ENCODE data around the gene DOP1A.
A peak's percentile ranks its signal among the peaks of the same experiment; 100 is the strongest.

The DOP1A gene, protein sequence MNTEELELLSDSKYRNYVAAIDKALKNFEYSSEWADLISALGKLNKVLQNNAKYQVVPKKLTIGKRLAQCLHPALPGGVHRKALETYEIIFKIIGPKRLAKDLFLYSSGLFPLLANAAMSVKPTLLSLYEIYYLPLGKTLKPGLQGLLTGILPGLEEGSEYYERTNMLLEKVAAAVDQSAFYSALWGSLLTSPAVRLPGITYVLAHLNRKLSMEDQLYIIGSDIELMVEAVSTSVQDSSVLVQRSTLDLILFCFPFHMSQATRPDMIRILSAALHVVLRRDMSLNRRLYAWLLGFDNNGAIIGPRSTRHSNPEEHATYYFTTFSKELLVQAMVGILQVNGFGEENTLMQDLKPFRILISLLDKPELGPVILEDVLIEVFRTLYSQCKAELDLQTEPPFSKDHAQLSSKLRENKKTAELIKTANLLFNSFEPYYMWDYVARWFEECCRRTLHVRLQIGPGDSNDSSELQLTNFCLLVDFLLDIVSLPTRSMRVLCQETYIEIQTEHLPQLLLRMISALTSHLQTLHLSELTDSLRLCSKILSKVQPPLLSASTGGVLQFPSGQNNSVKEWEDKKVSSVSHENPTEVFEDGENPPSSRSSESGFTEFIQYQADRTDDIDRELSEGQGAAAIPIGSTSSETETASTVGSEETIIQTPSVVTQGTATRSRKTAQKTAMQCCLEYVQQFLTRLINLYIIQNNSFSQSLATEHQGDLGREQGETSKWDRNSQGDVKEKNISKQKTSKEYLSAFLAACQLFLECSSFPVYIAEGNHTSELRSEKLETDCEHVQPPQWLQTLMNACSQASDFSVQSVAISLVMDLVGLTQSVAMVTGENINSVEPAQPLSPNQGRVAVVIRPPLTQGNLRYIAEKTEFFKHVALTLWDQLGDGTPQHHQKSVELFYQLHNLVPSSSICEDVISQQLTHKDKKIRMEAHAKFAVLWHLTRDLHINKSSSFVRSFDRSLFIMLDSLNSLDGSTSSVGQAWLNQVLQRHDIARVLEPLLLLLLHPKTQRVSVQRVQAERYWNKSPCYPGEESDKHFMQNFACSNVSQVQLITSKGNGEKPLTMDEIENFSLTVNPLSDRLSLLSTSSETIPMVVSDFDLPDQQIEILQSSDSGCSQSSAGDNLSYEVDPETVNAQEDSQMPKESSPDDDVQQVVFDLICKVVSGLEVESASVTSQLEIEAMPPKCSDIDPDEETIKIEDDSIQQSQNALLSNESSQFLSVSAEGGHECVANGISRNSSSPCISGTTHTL (N-terminal part only)

DNA sequence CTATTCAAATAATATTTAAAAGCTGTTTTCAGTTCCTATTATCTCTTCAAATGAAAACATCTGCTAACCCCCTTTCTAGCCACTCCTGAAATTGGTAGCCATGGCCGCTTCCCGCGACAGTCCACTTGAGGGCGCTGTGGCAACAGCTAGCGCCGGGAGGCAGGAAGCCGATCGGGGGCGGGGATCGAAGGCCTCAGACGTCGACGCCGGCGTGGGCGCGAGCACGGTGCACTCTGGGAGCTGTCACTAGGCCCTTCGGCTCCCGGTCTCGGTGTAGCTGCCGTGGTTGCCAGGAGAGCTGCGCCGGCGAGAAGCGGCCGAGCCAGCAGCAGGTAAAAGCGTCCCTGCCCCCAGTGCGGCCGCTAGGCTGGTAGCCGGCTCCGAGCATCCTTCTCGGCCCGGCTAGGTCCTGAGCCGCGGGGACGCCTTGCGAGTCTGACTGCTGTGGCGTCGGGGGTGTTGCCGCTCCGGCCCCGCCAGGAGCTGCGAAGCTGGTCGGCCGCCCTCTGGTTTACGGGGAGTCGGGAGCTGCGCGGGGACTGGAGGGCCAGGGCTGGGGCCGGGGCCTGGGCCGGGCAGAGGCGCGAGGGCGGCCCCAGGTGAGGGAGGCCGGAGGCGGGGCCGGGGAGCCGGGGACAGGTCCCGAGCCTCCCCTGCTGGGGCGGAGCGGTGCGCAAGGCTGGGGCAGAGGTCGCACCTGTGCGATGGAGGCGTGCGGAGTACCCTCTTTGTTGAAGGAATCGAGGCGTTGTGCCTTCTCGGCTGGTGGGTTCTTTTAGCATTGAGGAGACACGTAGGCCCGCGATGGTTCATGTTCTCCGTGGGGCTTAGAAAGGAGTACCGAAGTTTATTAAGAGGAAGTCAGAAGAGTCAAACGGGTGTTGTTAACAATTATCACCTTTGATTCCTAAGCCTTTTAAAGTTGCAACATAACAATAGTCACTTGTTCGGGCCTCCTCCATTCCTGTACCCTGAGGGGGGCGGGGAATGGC lies at the start of gene DOP1A:
Gene DOP1A, plus strand, starts transcription at position 224 of the 992 bp plus-strand sequence. CDS start 29,307 bp downstream, outside the sequence.
- Mint-ChIP-seq H3K4me3 (peak within 1 kb of the TSS; percentile 89 to 94 (median 92)), H3K4me1 (peaks cover 23% of the 10 kb centered on the region), H3K36me3 (ENCODE audit: low read depth) (no peaks in the 10 kb centered on the region), H3K27me3 (ENCODE audit: low read depth) (no peaks in the 10 kb centered on the region), H3K27ac (peak within 1 kb of the TSS; percentile 88 to 98 (median 94)), H3K9me3 (no peaks in the 10 kb centered on the region)
- TF ChIP-seq, protein P1, sequence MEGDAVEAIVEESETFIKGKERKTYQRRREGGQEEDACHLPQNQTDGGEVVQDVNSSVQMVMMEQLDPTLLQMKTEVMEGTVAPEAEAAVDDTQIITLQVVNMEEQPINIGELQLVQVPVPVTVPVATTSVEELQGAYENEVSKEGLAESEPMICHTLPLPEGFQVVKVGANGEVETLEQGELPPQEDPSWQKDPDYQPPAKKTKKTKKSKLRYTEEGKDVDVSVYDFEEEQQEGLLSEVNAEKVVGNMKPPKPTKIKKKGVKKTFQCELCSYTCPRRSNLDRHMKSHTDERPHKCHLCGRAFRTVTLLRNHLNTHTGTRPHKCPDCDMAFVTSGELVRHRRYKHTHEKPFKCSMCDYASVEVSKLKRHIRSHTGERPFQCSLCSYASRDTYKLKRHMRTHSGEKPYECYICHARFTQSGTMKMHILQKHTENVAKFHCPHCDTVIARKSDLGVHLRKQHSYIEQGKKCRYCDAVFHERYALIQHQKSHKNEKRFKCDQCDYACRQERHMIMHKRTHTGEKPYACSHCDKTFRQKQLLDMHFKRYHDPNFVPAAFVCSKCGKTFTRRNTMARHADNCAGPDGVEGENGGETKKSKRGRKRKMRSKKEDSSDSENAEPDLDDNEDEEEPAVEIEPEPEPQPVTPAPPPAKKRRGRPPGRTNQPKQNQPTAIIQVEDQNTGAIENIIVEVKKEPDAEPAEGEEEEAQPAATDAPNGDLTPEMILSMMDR (IDR thresholded peaks at IDR 0.05; ENCODE audit: unreplicated experiment in 3 of 3): peak; percentile 98 to 99 (median 99)

DNA sequence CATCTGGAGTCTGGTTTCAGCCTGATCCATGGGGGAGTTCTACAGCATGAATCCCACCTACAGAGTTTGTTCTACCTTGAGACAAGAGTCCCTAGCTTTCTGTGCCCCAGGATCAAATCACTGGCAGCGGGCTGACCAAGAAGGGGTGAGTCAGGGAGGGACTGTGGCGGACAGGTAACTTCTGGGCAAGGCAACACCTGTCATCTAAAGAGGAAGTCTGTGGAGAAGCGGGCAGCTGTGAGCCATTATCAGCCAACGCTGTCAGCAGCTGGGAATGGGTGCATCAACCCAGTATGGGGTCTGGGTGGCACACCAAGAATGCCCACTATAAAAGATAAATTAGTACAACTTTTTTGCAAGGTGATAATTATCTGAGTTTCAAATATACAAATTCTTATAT lies 47.7 kb upstream of the DOP1A start:
- TF ChIP-seq, protein P1 (IDR thresholded peaks at IDR 0.05; ENCODE audit: unreplicated experiment in 3 of 3): no peak

DNA sequence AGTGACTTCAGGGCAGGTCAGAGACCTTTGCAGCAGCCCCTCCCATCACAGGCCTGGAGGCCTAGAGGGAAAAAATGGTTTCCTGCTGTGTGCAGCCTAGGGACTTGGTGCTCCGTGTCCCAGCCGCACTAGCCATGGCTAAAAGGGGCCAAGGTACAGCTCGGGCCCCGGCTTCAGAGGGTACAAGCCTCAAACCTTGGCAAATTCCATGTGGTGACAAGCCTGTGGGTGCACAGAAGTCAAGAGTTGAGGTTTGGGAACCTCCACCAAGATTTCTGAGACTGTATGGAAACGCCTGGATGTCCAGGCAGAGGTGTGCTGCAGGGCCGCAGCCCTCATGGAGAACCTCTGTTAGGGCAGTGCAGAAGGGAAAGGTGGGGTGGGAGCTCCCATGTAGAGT lies 35.8 kb upstream of the DOP1A start:
- no peaks in the 10 kb centered on the region for H3K27me3 Mint-ChIP-seq (ENCODE audit: low read depth)
- no peaks in the 10 kb centered on the region for H3K4me1 Mint-ChIP-seq
- TF ChIP-seq, protein P1 (IDR thresholded peaks at IDR 0.05; ENCODE audit: unreplicated experiment in 3 of 3): no peak
- no peak overlapping the region for H3K4me3 Mint-ChIP-seq
- peaks cover 85% of the 10 kb centered on the region for H3K36me3 Mint-ChIP-seq (ENCODE audit: low read depth)
- H3K27ac Mint-ChIP-seq: no peak overlapping the region
- peaks cover 43% of the 10 kb centered on the region for H3K9me3 Mint-ChIP-seq

More for the DNA sequence above, 47.7 kb upstream of the DOP1A start:
- no peak overlapping the region for H3K4me3 Mint-ChIP-seq
- peaks cover 9% of the 10 kb centered on the region for H3K4me1 Mint-ChIP-seq
- peaks cover 64% of the 10 kb centered on the region for H3K36me3 Mint-ChIP-seq (ENCODE audit: low read depth)
- peaks cover 15% of the 10 kb centered on the region for H3K9me3 Mint-ChIP-seq
- no peaks in the 10 kb centered on the region for H3K27me3 Mint-ChIP-seq (ENCODE audit: low read depth)
- H3K27ac Mint-ChIP-seq: no peak overlapping the region

DNA sequence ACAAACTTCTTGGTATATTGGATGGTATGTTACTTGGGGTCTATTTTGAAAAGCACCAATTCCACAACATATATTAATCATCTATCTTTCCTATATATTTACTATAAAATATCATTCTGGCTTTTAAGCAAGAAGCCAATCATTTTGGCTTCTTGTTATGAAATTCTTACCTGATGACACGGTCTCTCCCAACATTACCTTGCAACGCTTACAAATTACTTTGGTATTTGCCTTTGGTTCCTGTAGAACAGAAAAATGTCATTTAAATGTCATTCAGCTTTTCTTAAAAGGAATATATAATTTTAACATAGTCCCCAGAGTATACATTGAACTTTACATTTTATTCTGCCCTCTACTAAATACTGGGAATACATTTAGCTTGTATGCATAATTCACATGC lies 29.2 kb upstream of the DOP1A start:
- Mint-ChIP-seq H3K27ac (no peak overlapping the region), H3K9me3 (peaks cover 17% of the 10 kb centered on the region), H3K36me3 (ENCODE audit: low read depth) (peaks cover 46% of the 10 kb centered on the region), H3K4me3 (no peak overlapping the region), H3K4me1 (no peaks in the 10 kb centered on the region), H3K27me3 (ENCODE audit: low read depth) (no peaks in the 10 kb centered on the region)
- TF ChIP-seq, protein P1 (IDR thresholded peaks at IDR 0.05; ENCODE audit: unreplicated experiment in 3 of 3): no peak
